ENCODE results near the gene USP5. TPM values are rescaled to one million over a fixed set of nuclear protein-coding genes. Genes with fewer than 3 reads are reported as not detected.

The USP5 gene
- total and polyA plus RNA-seq, 9 donors: 13.9 to 84.3 (median 54.9) TPM

GRCh38 chr12:6830286-6830890 lies 21.6 kb upstream of the USP5 start:
- intact Hi-C loops (cut with DNase I): no loop called here
- Histone ChIP-seq H3K4me3 (no peak overlapping the region), H3K4me1 (ENCODE audit: insufficient read depth) (peaks cover 6% of the 10 kb centered on the region), H3K27ac (no peak overlapping the region), H3K36me3 (no peaks in the 10 kb centered on the region), H3K9me3 (no peaks in the 10 kb centered on the region), H3K27me3 (no peaks in the 10 kb centered on the region)
- 82 to 85% (median 84%) methylated on average over 11 of the region's 11 CpGs for WGBS, 3 donors
- DNase-seq: peak in 1 of 5 donors; percentile 39
- TF ChIP-seq POLR2A (IDR thresholded peaks at IDR 0.05) (no peak), CTCF (IDR thresholded peaks at IDR 0.05) (no peak), EP300 (IDR thresholded peaks at IDR 0.05) (no peak)

- no peak for TF ChIP-seq POLR2A (IDR thresholded peaks at IDR 0.05)
- no peak for TF ChIP-seq EP300 (IDR thresholded peaks at IDR 0.05)
- no peak for TF ChIP-seq CTCF (IDR thresholded peaks at IDR 0.05)
- H3K27me3 ChIP-seq: no peaks in the 10 kb centered on the region
- no peak overlapping the region for H3K27ac ChIP-seq
- H3K36me3 ChIP-seq: no peaks in the 10 kb centered on the region
- H3K4me1 ChIP-seq (ENCODE audit: insufficient read depth): peaks cover 4% of the 10 kb centered on the region
- intact Hi-C loops (cut with DNase I): no loop called here
- no peaks in the 10 kb centered on the region for H3K9me3 ChIP-seq
- 80 to 89% (median 85%) methylated on average over 6 of the region's 6 CpGs for WGBS, 3 donors
- H3K4me3 ChIP-seq: no peak overlapping the region
- no peak for DNase-seq
Observed at GRCh38 chr12:6830999-6831398, 21.0 kb upstream of the USP5 start.

- no peak overlapping the region for H3K27ac ChIP-seq
- WGBS, 3 donors: 78 to 81% (median 81%) methylated on average over 12 of the region's 12 CpGs
- no peaks in the 10 kb centered on the region for H3K36me3 ChIP-seq
- no peak for TF ChIP-seq EP300 (IDR thresholded peaks at IDR 0.05)
- no peak for TF ChIP-seq POLR2A (IDR thresholded peaks at IDR 0.05)
- TF ChIP-seq CTCF (IDR thresholded peaks at IDR 0.05): no peak
- no peaks in the 10 kb centered on the region for H3K9me3 ChIP-seq
- no peaks in the 10 kb centered on the region for H3K27me3 ChIP-seq
- H3K4me3 ChIP-seq: no peak overlapping the region
- H3K4me1 ChIP-seq (ENCODE audit: insufficient read depth): peaks cover 4% of the 10 kb centered on the region
- intact Hi-C loops (cut with DNase I): no loop called here
- DNase-seq: no peak
Observed at GRCh38 chr12:6831450-6831995, 20.4 kb upstream of the USP5 start.

- TF ChIP-seq POLR2A (IDR thresholded peaks at IDR 0.05) (no peak), EP300 (IDR thresholded peaks at IDR 0.05) (no peak), CTCF (IDR thresholded peaks at IDR 0.05) (no peak)
- no peak overlapping the region for H3K4me3 ChIP-seq
- H3K4me1 ChIP-seq (ENCODE audit: insufficient read depth): peaks cover 1% of the 10 kb centered on the region
- intact Hi-C loops (cut with DNase I): no loop called here
- no peak overlapping the region for H3K27ac ChIP-seq
- 84 to 88% (median 86%) methylated on average over 4 of the region's 4 CpGs for WGBS, 3 donors
- no peak for DNase-seq
- H3K27me3 ChIP-seq: no peaks in the 10 kb centered on the region
- H3K9me3 ChIP-seq: no peaks in the 10 kb centered on the region
- no peaks in the 10 kb centered on the region for H3K36me3 ChIP-seq
Observed at GRCh38 chr12:6832125-6832524, 19.8 kb upstream of the USP5 start.
